HEK293 (cell line): ENCODE data around the gene GMEB2.

Experiments used
- CTCF ChIA-PET: fragments of 350-600 bp; formaldehyde crosslinking; extraction: SDS; loops from one replicate; lab custom pipeline; 2021; ENCODE audit warnings: antibody characterized with exemption; lab: Yijun Ruan, JAX
- POLR2A ChIA-PET: fragments of 300-600 bp; formaldehyde crosslinking; extraction: SDS; loops from one replicate; lab custom pipeline; 2020; ENCODE audit warnings: antibody characterized with exemption, inconsistent platforms; lab: Yijun Ruan, JAX
- H3K27ac ChIP-seq: fragments of 200-500 bp; sonication (Bioruptor generic); 2 replicates; pipeline ENCODE4 v1.5.1; 2014; ENCODE audit warnings: low read depth, low read length, control low read depth, inconsistent platforms; ENCODE audit errors: extremely low read depth
- H3K36me3 ChIP-seq, 2 experiments: fragments of 200-500 bp in 1 of 2; sonication (Bioruptor generic) in 1 of 2; 1 replicate in 1 of 2; 2 replicates in 1 of 2; pipeline ENCODE4 v1.5.1; 2014 to 2017; ENCODE audit warnings: inconsistent platforms in 2 of 2, low read length in 2 of 2; ENCODE audit not compliant: control insufficient read depth in 2 of 2, insufficient read depth in 1 of 2
- H3K4me1 ChIP-seq: fragments of 200-500 bp; sonication (Bioruptor generic); 2 replicates; pipeline ENCODE4 v1.5.1; 2014; ENCODE audit warnings: mild to moderate bottlenecking, low read length, inconsistent platforms; ENCODE audit not compliant: control insufficient read depth, insufficient read depth
- H3K4me3 ChIP-seq: 2 replicates; pipeline ENCODE4 v1.5.1; 2011; ENCODE audit warnings: low read depth, mild to moderate bottlenecking, control low read depth, low read length, moderate library complexity
- H3K9me3 ChIP-seq: fragments of 200-500 bp; sonication (Bioruptor generic); 2 replicates; pipeline ENCODE4 v1.5.1; 2014; ENCODE audit warnings: low read depth, low read length, inconsistent platforms; ENCODE audit not compliant: control insufficient read depth, insufficient read depth
- BCL11B ChIP-seq: fragments of 450-650 bp; formaldehyde crosslinking; IDR thresholded peaks from 2 replicates; pipeline ENCODE4 v1.5.1; 2016; ENCODE audit warnings: low read depth, missing biosample characterization, missing genetic modification characterization
- GLIS1 ChIP-seq: fragments of 450-650 bp; formaldehyde crosslinking; IDR thresholded peaks from 2 replicates; pipeline ENCODE4 v1.5.1; 2016; ENCODE audit warnings: missing biosample characterization, missing genetic modification characterization
- KLF10 ChIP-seq: fragments of 450-650 bp; IDR thresholded peaks from 2 replicates; pipeline ENCODE4 v1.5.1; 2018; ENCODE audit warnings: missing biosample characterization, mild to moderate bottlenecking, missing genetic modification characterization
- PRDM4 ChIP-seq: fragments of 450-650 bp; formaldehyde crosslinking; IDR thresholded peaks from 2 replicates; pipeline ENCODE4 v1.5.1; 2017; ENCODE audit warnings: missing biosample characterization, missing genetic modification characterization
- ZBTB1 ChIP-seq: fragments of 450-650 bp; formaldehyde crosslinking; IDR thresholded peaks from 2 replicates; pipeline ENCODE4 v1.5.1; 2016; ENCODE audit warnings: missing biosample characterization, missing genetic modification characterization
- ZBTB48 ChIP-seq: fragments of 450-650 bp; formaldehyde crosslinking; IDR thresholded peaks from 2 replicates; pipeline ENCODE4 v1.5.1; 2016; ENCODE audit warnings: missing biosample characterization, missing genetic modification characterization
- ZNF16 ChIP-seq: fragments of 450-650 bp; formaldehyde crosslinking; IDR thresholded peaks from 2 replicates; pipeline ENCODE4 v1.5.1; 2016; ENCODE audit warnings: low read depth, missing biosample characterization, missing genetic modification characterization
- ZNF18 ChIP-seq: fragments of 450-650 bp; formaldehyde crosslinking; IDR thresholded peaks from 2 replicates; pipeline ENCODE4 v1.5.1; 2016; ENCODE audit warnings: missing biosample characterization, missing genetic modification characterization
- ZNF433 ChIP-seq: fragments of 450-650 bp; formaldehyde crosslinking; IDR thresholded peaks from 2 replicates; pipeline ENCODE4 v1.5.1; 2016; ENCODE audit warnings: missing biosample characterization, missing genetic modification characterization, low read depth
- ZNF513 ChIP-seq: fragments of 450-650 bp; IDR thresholded peaks from 2 replicates; pipeline ENCODE4 v1.5.1; 2018; ENCODE audit warnings: missing biosample characterization, missing genetic modification characterization
- ZNF580 ChIP-seq: fragments of 450-650 bp; formaldehyde crosslinking; IDR thresholded peaks from 2 replicates; pipeline ENCODE4 v1.5.1; 2016; ENCODE audit warnings: missing biosample characterization, missing genetic modification characterization
- ZNF670 ChIP-seq: fragments of 450-650 bp; formaldehyde crosslinking; IDR thresholded peaks from 2 replicates; pipeline ENCODE4 v1.5.1; 2016; ENCODE audit warnings: missing biosample characterization, missing genetic modification characterization, low read depth
- ZSCAN4 ChIP-seq: fragments of 450-650 bp; formaldehyde crosslinking; IDR thresholded peaks from 2 replicates; pipeline ENCODE4 v1.5.1; 2017; ENCODE audit warnings: missing biosample characterization, missing genetic modification characterization
- ZXDB ChIP-seq: fragments of 450-650 bp; formaldehyde crosslinking; IDR thresholded peaks from 2 replicates; pipeline ENCODE4 v1.5.1; 2016; ENCODE audit warnings: missing biosample characterization, missing genetic modification characterization

GMEB2 gene

GRCh38 chr20:63592661-63593060 lies 34.2 kb downstream of the GMEB2 start:
- no peak overlapping the region for H3K27ac ChIP-seq
- ChIA-PET POLR2A (no interaction called here), CTCF (no interaction called here)
- H3K4me1 ChIP-seq: no peaks in the 10 kb centered on the region
- H3K4me3 ChIP-seq: no peak overlapping the region
- no peak for TF ChIP-seq ZNF433
- no peaks in the 10 kb centered on the region for H3K9me3 ChIP-seq
- H3K36me3 ChIP-seq: peaks cover 6 to 54% of the 10 kb centered on the region in 2 experiments; a peak in 2 of 3 replicates

GRCh38 chr20:63591786-63592355 lies 35.0 kb downstream of the GMEB2 start:
- peaks cover 1 to 50% of the 10 kb centered on the region in 2 experiments; a peak in 2 of 3 replicates for H3K36me3 ChIP-seq
- no peaks in the 10 kb centered on the region for H3K4me1 ChIP-seq
- H3K4me3 ChIP-seq: no peak overlapping the region
- CTCF ChIA-PET: interaction anchor here (0.6 kb wide), 1 partner anchor 289 kb away, joined by 3 read pairs; no protein-coding TSS in a partner anchor
- H3K27ac ChIP-seq: no peak overlapping the region
- H3K9me3 ChIP-seq: no peaks in the 10 kb centered on the region
- TF ChIP-seq ZNF670 (tag by site-specific recombination) (no peak), ZNF513 (tag by site-specific recombination) (no peak), ZBTB1 (no peak), ZBTB48 (tag by site-specific recombination) (no peak), PRDM4 (tag by site-specific recombination) (no peak), GLIS1 (no peak), KLF10 (tag by site-specific recombination) (no peak), ZNF580 (no peak), ZNF16 (tag by site-specific recombination) (no peak), ZNF18 (tag by site-specific recombination) (no peak), ZXDB (tag by site-specific recombination) (no peak)
- POLR2A ChIA-PET: interaction anchor here (0.9 kb wide), 1 partner anchor 22 kb away, joined by 3 read pairs; no protein-coding TSS in a partner anchor

- Histone ChIP-seq H3K4me1 (no peaks in the 10 kb centered on the region), H3K36me3 (peaks cover 0 to 45% of the 10 kb centered on the region in 2 experiments; a peak in 2 of 3 replicates), H3K27ac (no peak overlapping the region), H3K4me3 (no peak overlapping the region), H3K9me3 (no peaks in the 10 kb centered on the region)
- ChIA-PET CTCF (interaction anchor here (0.6 kb wide), 1 partner anchor 289 kb away, joined by 3 read pairs; no protein-coding TSS in a partner anchor), POLR2A (interaction anchor here (0.9 kb wide), 1 partner anchor 21 kb away, joined by 3 read pairs; no protein-coding TSS in a partner anchor)
- TF ChIP-seq BCL11B (tag by site-specific recombination): no peak
- TF ChIP-seq ZSCAN4 (tag by site-specific recombination): peak; percentile 88
Observed at GRCh38 chr20:63591147-63591533, 35.8 kb downstream of the GMEB2 start.
